ENCODE data around the gene HDGFL3.
"Not testable (repeated sequence)": the region's sequence is repeated elsewhere in the genome, so short reads cannot be mapped to it uniquely, and the experiment has no call there.

HDGFL3 gene

DNA sequence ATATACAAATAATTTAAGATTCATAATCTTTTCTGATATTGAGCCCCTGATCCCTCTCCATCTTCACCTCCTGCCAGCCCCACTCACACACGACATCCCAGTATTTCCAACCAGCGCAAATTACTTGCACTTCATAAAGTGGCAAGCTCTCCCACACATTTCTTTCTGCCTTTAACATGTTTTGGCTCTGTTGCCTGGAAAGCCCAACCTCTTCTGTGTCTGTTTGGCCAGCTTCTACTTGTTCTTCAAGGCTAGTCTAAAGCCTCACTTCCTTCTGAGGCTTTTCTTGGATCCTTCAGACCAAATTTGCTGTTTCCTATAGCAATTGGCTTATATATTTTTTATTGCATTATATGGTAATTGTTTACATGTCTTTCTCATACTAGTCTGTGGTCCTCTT lies 105.3 kb downstream of the HDGFL3 start:
- DNase-seq (ENCODE audit: low read depth in 2 of 2), result no peak

DNA sequence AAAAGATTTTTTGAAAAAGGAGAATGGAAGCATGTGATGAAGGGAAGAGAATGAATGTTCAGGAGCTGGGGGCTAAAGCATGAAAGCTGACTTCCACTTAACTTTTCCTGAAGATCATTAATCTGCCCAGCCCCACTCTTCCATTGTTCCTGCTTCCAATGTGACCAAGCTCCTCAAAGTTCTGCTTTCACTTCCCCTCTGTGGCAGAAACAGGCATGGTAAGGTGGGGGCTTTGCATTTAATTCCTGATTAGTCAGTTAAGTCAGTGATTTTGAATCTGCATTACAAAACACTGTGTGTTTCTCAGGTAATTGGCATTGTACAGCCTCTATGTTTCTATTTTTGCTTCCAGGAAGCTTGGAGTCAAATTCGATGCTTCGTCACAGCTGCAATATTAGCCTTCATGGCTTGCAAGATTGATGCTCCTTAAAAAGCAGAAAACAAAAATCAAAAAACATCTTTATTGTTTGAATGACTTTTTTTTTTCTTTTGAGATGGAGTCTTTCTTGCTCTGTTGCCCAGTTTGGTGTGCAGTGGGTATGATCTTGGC lies 107.5 kb downstream of the HDGFL3 start:
- no peak for DNase-seq (ENCODE audit: low read depth in 2 of 2)

DNA sequence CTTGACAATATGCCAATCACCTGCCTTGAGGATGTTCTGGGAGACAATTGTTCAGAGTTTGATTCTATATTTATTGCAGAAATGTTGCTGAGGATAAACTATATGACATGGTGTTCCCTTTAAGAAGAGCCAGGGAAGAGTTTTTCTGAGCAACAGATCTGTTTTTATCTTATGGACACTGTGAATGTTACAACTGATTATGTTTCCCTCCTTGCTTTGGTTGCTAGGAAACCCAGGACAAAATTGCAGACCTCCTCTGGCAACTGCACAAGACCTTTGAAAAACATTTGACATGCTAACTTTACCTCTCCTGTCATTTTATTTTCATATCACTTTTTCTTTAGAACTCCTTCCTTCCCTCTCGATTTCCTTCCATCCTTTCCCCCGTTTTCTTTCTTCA lies 108.3 kb downstream of the HDGFL3 start:
- DNase-seq (ENCODE audit: low read depth in 2 of 2), result no peak

DNA sequence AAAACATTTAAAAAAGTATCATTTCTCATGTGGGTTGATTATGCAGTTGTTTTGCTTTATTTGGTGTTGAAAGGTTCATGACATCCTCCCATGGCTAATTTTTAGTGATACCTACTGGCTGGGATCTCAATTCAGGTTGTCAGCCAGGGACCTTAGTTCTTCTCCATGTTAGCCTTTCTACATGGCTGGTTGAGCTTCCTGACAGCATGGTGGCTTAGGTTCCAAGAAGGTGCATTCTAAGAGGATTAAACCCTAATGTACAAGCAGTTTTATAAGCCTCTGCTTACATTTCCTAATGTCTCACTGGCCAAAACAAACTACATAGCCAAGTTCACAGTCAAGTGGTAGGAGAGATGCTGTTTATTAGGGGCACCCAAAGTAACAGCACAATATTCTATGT lies 109.5 kb downstream of the HDGFL3 start:
- DNase-seq (ENCODE audit: low read depth in 2 of 2), result no peak

DNA sequence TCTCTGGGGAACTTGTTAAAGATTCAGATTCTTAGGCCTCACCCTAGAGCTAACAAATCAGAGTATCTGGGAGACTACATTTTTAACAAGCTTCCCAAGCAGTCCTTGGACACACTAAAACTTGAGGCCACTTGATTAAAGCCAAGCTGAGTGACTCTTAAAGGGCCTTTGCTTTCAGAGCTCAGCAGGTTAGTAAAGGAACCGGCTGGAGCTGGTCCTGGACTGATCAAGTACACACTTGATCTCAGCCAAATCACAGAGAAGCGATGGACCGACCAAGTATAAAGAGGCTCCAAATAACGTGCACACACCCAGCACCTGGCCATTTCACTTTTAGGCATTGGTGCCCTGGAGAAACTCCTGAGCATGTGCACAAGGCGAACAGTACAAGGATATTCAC lies 113.0 kb downstream of the HDGFL3 start:
- DNase-seq (ENCODE audit: low read depth in 2 of 2), result no peak

DNA sequence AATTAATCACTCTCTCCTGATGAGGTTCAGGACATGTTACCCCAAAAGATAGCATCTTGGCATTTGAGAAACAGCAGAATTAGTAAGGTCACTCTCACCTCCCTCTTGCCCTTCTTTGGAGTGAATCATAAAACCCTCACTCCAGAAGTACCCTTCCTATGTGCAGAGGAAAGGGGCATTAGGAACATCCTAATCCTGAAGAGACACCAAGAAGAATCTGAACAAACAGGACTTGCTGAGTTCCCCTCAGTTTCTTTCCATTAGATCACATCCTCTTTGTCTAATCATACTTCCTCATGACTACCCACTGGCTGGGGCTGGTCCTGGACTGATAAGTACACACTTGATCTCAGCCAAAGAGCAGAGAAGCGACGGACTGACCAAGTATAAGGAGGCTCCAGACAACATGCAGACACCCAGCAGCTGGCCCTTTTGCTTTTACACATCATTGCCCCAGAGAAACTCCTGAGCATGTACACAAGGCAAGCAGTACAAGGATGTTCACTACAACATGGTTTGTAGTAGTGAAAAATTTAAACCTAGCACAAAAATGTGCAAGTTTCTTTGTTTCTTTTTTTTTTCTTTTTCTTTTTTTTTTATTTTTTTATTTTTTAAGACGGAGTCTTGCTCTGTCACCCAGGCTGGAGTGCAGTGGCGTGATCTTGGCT lies 115.2 kb downstream of the HDGFL3 start:
- no peak for DNase-seq (ENCODE audit: low read depth in 2 of 2)

GRCh38 chr15:83091965-83092308 lies 115.7 kb downstream of the HDGFL3 start:
- DNase-seq (ENCODE audit: low read depth in 2 of 2), result not testable (repeated sequence)

DNA sequence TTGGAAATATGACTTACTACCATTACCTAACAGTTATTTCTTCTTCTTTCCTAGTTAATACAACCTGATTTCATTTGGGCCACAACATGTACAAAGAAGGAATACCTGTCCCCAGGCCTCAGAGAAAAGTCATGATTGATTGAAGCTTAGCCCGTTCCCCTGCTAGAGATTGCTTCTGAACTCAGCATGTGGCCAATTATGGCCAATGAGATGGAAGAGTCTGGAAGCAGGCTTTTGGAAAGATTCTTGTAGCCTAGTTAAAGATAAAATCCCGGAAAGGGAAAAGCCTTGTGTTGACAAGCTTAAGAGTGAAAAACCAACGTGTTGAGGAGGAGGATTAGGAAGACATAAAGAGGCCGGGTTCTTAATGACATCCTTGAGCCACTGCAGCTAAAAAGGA lies 117.2 kb downstream of the HDGFL3 start:
- DNase-seq (ENCODE audit: low read depth in 2 of 2), result no peak

GRCh38 chr15:83088876-83089275 lies 118.7 kb downstream of the HDGFL3 start:
- no peak for DNase-seq (ENCODE audit: low read depth in 2 of 2)

DNA sequence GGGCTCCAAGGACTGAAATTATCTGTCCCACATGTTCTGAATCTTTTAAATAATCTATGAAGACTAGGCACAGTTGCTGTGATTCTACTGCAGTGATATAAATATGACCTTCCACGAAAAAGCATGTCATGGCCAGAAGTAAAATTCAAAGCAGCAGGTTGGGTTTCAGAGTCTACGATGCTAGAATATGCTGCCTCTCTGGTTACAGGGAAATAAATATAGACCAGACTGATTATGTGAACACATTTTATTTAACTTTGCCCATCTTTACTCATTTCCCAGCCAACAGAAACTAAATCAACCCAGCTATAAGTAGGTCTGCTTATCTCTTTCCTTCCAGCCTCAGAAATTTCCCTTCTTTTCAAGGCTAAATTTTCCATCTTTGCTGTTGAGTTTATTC lies 120.0 kb downstream of the HDGFL3 start:
- DNase-seq (ENCODE audit: low read depth in 2 of 2), result no peak

- DNase-seq (ENCODE audit: low read depth in 2 of 2), result not testable (repeated sequence)
Measured at GRCh38 chr15:83085864-83086552, 121.6 kb downstream of the HDGFL3 start.

GRCh38 chr15:83085461-83085860 lies 122.2 kb downstream of the HDGFL3 start:
- DNase-seq (ENCODE audit: low read depth in 2 of 2), result not testable (repeated sequence)

DNA sequence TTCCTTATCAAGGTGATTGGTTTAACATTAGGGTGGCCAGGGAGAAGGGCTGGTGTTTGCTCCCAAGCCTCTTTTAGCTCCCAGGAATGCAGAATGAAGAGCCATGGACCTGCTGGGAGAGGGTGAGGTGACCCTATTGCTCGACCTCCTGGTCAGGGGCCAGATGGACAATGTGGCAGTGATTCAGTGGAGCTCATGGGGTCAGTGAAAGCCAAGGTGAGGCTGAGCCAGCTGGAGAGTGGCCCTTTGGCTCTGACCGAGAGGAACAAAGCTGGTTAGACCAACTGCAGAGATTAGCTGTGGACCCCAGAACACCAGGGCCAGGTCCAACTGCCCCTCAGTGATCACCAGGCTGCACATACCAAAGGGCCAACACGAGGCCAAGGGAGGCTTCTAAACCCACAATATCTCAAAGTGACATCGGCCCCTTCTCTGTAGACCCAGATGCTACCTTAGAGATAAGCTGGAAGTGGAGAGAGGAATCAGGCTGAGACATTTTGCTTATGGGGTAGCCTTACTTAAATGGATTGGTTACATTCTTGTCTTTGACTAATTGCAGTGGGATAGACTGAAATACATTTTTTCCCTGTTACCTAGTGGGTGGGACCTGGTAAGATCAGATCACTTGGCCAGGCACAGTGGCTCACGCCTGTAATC lies 124.8 kb downstream of the HDGFL3 start:
- DNase-seq (ENCODE audit: low read depth in 2 of 2), result no peak

DNA sequence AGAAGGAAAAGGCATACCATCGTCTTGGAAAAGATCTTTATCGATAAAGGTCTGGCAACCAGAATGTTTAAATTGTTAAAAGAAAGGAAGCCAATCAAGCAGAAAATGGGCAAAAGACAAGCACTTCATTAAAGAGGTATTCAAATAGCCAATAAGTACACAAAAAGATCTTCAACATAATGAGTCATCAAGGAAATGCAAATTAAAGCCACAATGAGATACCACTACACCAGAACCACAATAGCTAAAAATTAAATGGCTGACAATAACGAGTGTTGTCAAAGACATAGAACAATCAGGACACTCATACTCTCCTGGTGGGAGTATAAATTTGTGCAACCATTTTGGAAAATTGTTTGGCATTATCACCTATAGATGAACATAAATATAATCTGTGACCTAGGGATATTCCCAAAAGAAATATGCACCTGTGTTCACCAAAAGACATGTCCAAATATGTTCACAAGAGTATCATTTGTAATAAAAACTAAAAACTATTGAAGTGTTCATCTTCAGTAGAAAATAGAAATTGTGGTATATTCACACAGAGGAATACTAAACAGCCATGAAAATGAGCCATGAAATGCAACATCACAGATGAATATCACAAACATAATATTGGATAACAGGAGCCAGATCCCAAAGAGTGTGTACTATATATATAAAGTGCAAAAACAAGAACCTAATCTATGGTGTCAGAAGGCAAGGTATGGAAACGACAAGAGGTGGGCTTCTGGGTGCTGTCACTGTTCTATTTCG lies 126.2 kb downstream of the HDGFL3 start:
- no peak for DNase-seq (ENCODE audit: low read depth in 2 of 2)

DNA sequence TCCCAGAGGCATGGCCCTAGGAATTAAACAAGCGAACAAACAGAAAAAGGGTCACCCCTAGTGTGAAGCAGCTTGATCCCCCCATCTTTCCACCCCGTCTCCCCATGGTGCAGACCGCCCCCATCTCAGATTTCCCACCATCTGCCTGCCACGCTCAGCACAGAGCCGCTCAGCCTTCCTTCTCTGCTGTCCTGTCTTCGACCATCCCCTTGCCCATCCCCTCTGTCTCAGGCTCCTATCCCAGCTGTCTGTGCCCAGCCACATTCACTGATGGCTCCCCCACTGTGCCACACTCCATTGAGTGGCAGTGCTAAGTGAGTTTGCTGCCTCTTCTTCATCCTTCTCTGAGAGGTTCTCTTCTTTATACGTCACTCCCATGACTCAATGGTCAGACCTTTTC lies 128.9 kb downstream of the HDGFL3 start:
- no peak for DNase-seq (ENCODE audit: low read depth in 2 of 2)

Measured in activated CD4-positive, alpha-beta T cell treated with anti-CD3 and anti-CD28 coated beads for 24 hours (primary cell).